ENCODE measurements around the gene UPF1.
A peak's percentile ranks its signal among the peaks of the same experiment; 100 is the strongest.

Gene UPF1

GRCh38 chr19:18840288-18841267 is 8.8 kb downstream of the UPF1 start:
- DNase-seq (ENCODE audit: low spot score) = no peak

GRCh38 chr19:18841400-18841799 is 9.6 kb downstream of the UPF1 start:
- no peak for DNase-seq (ENCODE audit: low spot score)

GRCh38 chr19:18842166-18842565 is 10.4 kb downstream of the UPF1 start:
- no peak for DNase-seq (ENCODE audit: low spot score)

- DNase-seq (ENCODE audit: low spot score) = no peak
Measured at GRCh38 chr19:18843960-18844359, 12.2 kb downstream of the UPF1 start.

- no peak for DNase-seq (ENCODE audit: low spot score)
Measured at GRCh38 chr19:18844806-18845329, 13.1 kb downstream of the UPF1 start.

GRCh38 chr19:18845961-18846360 is 14.2 kb downstream of the UPF1 start:
- DNase-seq (ENCODE audit: low spot score) = no peak

- peak; percentile 60 for DNase-seq (ENCODE audit: low spot score)
Measured at GRCh38 chr19:18846862-18847548, 15.2 kb downstream of the UPF1 start.

- no peak for DNase-seq (ENCODE audit: low spot score)
Measured at GRCh38 chr19:18847549-18848463, 16.0 kb downstream of the UPF1 start.

GRCh38 chr19:18848878-18849661 is 17.3 kb downstream of the UPF1 start:
- DNase-seq (ENCODE audit: low spot score) = no peak

GRCh38 chr19:18849838-18850400 is 18.2 kb downstream of the UPF1 start:
- no peak for DNase-seq (ENCODE audit: low spot score)

GRCh38 chr19:18850471-18851375 is 19.0 kb downstream of the UPF1 start:
- DNase-seq (ENCODE audit: low spot score) = no peak

GRCh38 chr19:18851673-18852325 is 20.0 kb downstream of the UPF1 start:
- no peak for DNase-seq (ENCODE audit: low spot score)

GRCh38 chr19:18852648-18853047 is 20.9 kb downstream of the UPF1 start:
- no peak for DNase-seq (ENCODE audit: low spot score)

GRCh38 chr19:18853755-18854427 is 22.1 kb downstream of the UPF1 start:
- DNase-seq (ENCODE audit: low spot score) = no peak

GRCh38 chr19:18854982-18855381 is 23.2 kb downstream of the UPF1 start:
- no peak for DNase-seq (ENCODE audit: low spot score)

- no peak for DNase-seq (ENCODE audit: low spot score)
Measured at GRCh38 chr19:18855647-18856384, 24.1 kb downstream of the UPF1 start.

GRCh38 chr19:18856385-18857126 is 24.8 kb downstream of the UPF1 start:
- no peak for DNase-seq (ENCODE audit: low spot score)

Data from SK-N-DZ (cell line).